ENCODE results near the gene PPP1R2B. TPM values are rescaled to one million over a fixed set of nuclear protein-coding genes. Genes with fewer than 3 reads are reported as not detected.

PPP1R2B gene
- total and polyA plus RNA-seq, 12 donors: 0.11 to 0.15 (median 0.14) TPM; not detected in 9

DNA sequence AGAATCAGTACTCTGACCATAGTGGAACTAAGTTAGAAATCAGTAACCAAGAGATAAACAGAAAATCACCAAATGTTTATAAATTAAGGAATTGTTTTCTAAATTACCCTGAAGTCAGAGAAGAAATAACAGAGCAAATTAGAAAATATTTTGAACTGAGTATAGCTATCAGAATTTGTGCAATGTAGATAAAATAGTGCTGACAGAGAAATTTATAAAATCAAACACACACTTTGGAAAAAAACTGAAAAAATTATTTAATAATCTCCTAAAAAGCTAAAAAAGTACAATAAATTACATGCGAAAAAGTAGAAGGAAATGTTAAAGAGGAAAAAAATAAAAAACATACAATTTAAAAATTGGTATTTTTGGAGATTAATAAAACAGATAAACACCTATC is 37.1 kb upstream of the PPP1R2B start:
- 78 to 92% (median 84%) methylated on average over 1 of the region's 1 CpG for WGBS, 4 donors
- intact Hi-C loops (cut with DNase I): no loop called here
- no peak for TF ChIP-seq CTCF (IDR thresholded peaks at IDR 0.05)
- no peak for TF ChIP-seq POLR2A (IDR thresholded peaks at IDR 0.05)
- H3K27ac ChIP-seq: no peak overlapping the region
- no peaks in the 10 kb centered on the region for H3K36me3 ChIP-seq (replicated peaks in 1 of 2)
- H3K4me1 ChIP-seq (replicated peaks in 1 of 2): no peaks in the 10 kb centered on the region
- no peak for DNase-seq
- no peaks in the 10 kb centered on the region for H3K9me3 ChIP-seq (replicated peaks in 1 of 3)
- H3K27me3 ChIP-seq: no peaks in the 10 kb centered on the region
- H3K4me3 ChIP-seq: no peak overlapping the region

DNA sequence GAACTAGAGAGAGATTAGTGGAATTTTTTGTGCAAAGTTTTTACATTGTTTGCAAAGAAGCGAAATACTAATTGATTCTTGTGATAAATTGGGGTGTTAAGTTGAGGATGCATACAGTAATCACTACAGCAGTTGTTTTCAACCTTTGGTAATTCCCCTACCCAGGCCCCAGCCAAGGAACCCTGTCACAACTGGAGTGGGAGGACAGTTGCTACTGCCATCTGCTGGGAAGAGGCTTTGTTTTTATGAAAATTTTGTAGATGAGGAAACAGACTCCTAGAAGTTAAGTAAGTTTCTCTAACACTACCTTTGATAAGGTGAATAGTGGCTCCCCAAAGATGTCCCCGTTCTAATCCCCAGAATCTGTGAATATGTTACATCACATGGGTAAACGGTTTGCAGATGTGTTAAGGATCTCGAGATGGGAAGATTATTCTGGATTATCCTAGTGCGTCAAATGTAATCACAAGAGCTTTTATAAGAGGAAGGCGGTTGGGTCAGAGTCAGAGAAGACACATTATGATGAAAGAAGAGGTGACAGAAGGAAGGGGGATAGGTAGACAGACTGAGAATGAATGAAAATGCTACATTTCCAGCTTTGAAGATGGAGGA is 34.0 kb upstream of the PPP1R2B start:
- intact Hi-C loops (cut with DNase I): no loop called here
- TF ChIP-seq CTCF (IDR thresholded peaks at IDR 0.05) (peak; percentile 30 to 51 (median 47)), POLR2A (IDR thresholded peaks at IDR 0.05) (no peak)
- 74 to 81% (median 77%) methylated on average over 6 of the region's 6 CpGs for WGBS, 4 donors

GRCh38 chr5:156819537-156819936 is 30.6 kb upstream of the PPP1R2B start:
- TF ChIP-seq CTCF (IDR thresholded peaks at IDR 0.05) (no peak), POLR2A (IDR thresholded peaks at IDR 0.05) (no peak)
- H3K4me3 ChIP-seq: no peak overlapping the region
- intact Hi-C loops (cut with DNase I): no loop called here
- no peaks in the 10 kb centered on the region for H3K27me3 ChIP-seq
- no peak for DNase-seq
- H3K27ac ChIP-seq: no peak overlapping the region
- H3K4me1 ChIP-seq (replicated peaks in 1 of 2): no peaks in the 10 kb centered on the region
- H3K36me3 ChIP-seq (replicated peaks in 1 of 2): no peaks in the 10 kb centered on the region
- WGBS, 4 donors: 79 to 82% (median 81%) methylated on average over 1 to 3 of the region's 3 CpGs
- H3K9me3 ChIP-seq (replicated peaks in 1 of 3): no peaks in the 10 kb centered on the region

More for the DNA sequence above, 34.0 kb upstream of the PPP1R2B start:
- no peaks in the 10 kb centered on the region for H3K27me3 ChIP-seq
- no peak overlapping the region for H3K4me3 ChIP-seq
- H3K36me3 ChIP-seq (replicated peaks in 1 of 2): no peaks in the 10 kb centered on the region
- no peaks in the 10 kb centered on the region for H3K4me1 ChIP-seq (replicated peaks in 1 of 2)
- no peaks in the 10 kb centered on the region for H3K9me3 ChIP-seq (replicated peaks in 1 of 3)
- H3K27ac ChIP-seq: no peak overlapping the region
- DNase-seq: peak; percentile 19 to 53 (median 28)

DNA sequence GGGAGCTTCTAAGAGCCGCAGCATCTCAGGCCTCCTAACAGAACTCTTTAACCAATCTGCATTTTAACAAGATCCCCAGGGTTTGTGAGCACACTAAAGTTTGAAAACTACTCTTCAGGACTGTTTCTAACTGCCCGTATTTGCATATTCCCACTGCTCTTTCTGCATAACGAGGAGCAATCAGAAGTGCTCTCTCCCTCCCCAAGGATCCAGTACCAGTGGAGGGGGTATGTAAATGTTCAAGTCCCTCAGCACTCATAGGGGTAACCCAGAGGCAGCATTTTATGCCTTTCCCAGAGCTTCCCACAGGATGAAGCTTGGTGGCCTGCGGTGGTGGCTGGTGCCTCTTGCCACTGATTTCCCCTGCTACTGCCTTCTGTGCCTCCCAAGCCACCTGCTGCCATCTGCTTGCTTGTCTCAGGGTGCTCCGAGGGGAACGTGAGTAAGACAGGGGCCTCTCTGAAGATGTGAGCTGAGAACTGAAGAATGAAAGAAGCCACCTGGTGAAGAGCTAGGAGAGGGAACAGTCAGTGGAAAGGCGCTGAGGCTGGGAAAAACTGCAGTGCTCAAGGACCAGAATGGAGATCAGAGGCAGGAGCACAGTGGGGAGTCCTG is 30.0 kb upstream of the PPP1R2B start:
- no peak for DNase-seq
- Histone ChIP-seq H3K36me3 (replicated peaks in 1 of 2) (no peaks in the 10 kb centered on the region), H3K4me3 (no peak overlapping the region), H3K9me3 (replicated peaks in 1 of 3) (no peaks in the 10 kb centered on the region), H3K27me3 (no peaks in the 10 kb centered on the region), H3K27ac (no peak overlapping the region), H3K4me1 (replicated peaks in 1 of 2) (no peaks in the 10 kb centered on the region)
- intact Hi-C loops (cut with DNase I): loop anchor here (10.0 kb wide), 2 partner anchors 875 to 1675 kb away; no protein-coding TSS in a partner anchor
- WGBS, 4 donors: 83 to 88% (median 86%) methylated on average over 7 of the region's 7 CpGs
- TF ChIP-seq POLR2A (IDR thresholded peaks at IDR 0.05): no peak
- no peak for TF ChIP-seq CTCF (IDR thresholded peaks at IDR 0.05)
